ENCODE measurements around the gene GARRE1.
"Not testable (repeated sequence)": the region's sequence is repeated elsewhere in the genome, so short reads cannot be mapped to it uniquely, and the experiment has no call there.

Gene GARRE1

GRCh38 chr19:34254046-34254697 lies at the start of gene GARRE1:
TSS of gene GARRE1 (plus strand) at chr19:34254554. CDS start at chr19:34300474, 45,920 bp downstream.
- intact Hi-C loops (cut with micrococcal nuclease), result loop anchor here (5.0 kb wide), 1 partner anchor 83 kb away; no protein-coding TSS in a partner anchor
- Mint-ChIP-seq H3K9me3 (no peaks in the 10 kb centered on the region), H3K36me3 (ENCODE audit: low read depth) (no peaks in the 10 kb centered on the region), H3K27me3 (peaks cover 43% of the 10 kb centered on the region), H3K4me1 (ENCODE audit: low read depth) (peaks cover 9% of the 10 kb centered on the region), H3K27ac (peak within 1 kb of the TSS; percentile 85), H3K4me3 (peak within 1 kb of the TSS; percentile 87)

GRCh38 chr19:34205324-34205723 lies 49.0 kb upstream of the GARRE1 start:
- H3K36me3 Mint-ChIP-seq (ENCODE audit: low read depth), result peaks cover 94% of the 10 kb centered on the region
- intact Hi-C loops (cut with micrococcal nuclease); H3K4me3 Mint-ChIP-seq; H3K9me3 Mint-ChIP-seq; H3K4me1 Mint-ChIP-seq (ENCODE audit: low read depth); H3K27me3 Mint-ChIP-seq; H3K27ac Mint-ChIP-seq: not testable (repeated sequence)

DNA sequence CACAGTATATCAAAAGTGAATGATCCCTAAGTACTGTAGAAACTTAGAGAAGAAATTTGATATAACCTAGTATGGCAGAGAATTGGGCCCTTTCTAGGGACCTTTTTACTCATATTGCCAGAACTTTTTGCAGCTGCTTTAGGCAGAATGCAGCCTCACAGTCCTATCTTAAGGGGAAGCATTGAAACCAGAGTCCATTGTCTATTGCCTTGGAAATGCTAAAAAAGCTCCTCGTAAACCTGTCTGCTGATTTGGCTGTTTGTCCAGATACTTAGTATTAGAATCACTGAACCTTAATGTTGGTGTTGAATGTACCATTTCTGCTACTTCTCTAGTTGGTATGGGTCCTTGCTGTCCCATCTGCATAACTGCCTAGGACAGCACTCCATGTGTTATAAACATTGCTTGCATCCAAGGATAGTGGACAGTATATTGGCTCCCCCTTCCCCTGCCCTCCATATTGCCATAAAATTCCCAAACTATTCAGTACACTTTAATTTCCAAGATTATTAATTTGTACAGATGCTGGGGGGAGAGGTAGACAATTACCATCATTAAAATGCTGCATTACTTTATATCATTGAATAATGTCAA lies 46.0 kb upstream of the GARRE1 start:
- Mint-ChIP-seq H3K4me3 (no peak overlapping the region), H3K36me3 (ENCODE audit: low read depth) (peaks cover 85% of the 10 kb centered on the region), H3K4me1 (ENCODE audit: low read depth) (no peaks in the 10 kb centered on the region), H3K9me3 (no peaks in the 10 kb centered on the region), H3K27ac (no peak overlapping the region), H3K27me3 (no peaks in the 10 kb centered on the region)
- intact Hi-C loops (cut with micrococcal nuclease), result no loop called here

DNA sequence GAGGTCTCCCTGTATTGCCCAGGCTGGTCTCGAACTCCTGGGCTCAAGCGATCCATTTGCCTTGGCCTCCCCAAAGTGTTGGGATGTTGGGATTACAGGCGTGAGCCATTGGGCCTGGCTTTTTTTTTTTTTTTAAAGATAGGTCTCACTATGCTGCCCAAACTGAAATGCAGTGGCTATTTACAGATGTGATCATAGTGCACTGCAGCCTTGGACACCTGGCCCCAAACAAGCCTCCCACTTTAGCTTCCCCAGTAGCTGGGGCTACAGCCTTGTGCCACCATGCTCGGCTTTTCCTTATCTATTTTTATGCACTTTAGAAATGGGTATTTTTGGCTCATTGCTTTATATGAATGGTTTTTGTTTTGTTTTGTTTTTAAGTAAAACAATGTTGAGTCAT lies 44.6 kb upstream of the GARRE1 start:
- no peaks in the 10 kb centered on the region for H3K4me1 Mint-ChIP-seq (ENCODE audit: low read depth)
- intact Hi-C loops (cut with micrococcal nuclease), result no loop called here
- H3K4me3 Mint-ChIP-seq, result no peak overlapping the region
- no peaks in the 10 kb centered on the region for H3K9me3 Mint-ChIP-seq
- H3K36me3 Mint-ChIP-seq (ENCODE audit: low read depth), result peaks cover 84% of the 10 kb centered on the region
- no peaks in the 10 kb centered on the region for H3K27me3 Mint-ChIP-seq
- H3K27ac Mint-ChIP-seq, result no peak overlapping the region

DNA sequence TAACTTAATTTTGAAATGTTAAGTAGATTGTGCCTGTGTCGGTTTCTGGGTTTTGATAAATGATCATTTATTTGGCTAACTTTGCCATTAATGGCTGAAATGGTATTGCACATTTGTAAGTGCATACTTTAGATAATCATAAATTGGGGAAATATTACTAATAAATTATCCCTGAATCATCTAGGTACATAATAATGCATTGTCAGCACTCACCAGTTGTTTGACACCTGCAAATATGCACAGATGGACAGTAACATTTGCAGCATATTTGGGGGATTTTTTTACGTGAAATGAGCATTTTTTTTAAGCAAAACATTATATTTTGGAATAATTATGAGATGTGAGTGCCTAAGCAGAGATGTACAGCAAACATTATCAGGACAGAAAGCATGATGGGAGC lies 41.1 kb upstream of the GARRE1 start:
- intact Hi-C loops (cut with micrococcal nuclease), result no loop called here
- Mint-ChIP-seq H3K9me3 (no peaks in the 10 kb centered on the region), H3K36me3 (ENCODE audit: low read depth) (peaks cover 79% of the 10 kb centered on the region), H3K27ac (no peak overlapping the region), H3K4me3 (no peak overlapping the region), H3K27me3 (no peaks in the 10 kb centered on the region), H3K4me1 (ENCODE audit: low read depth) (peaks cover 8% of the 10 kb centered on the region)

DNA sequence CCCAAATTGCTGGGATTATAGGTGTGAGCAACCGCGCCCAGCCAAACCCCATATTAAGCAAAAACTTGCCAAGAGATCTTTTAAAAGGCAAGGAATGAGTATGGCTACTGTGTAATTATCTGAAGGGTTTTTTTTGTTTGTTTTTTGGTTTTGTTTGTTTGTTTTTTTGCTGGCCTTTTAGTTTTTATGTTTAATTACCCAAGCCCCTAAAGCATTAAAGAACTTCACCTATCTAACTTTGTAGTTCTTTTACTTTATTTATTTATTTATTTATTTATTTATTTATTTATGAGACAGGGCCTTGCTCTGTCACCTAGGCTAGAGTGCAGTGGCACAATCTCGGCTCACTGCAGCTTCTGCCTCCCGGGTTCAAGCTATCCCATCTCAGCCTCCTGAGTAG lies 40.3 kb upstream of the GARRE1 start:
- Mint-ChIP-seq H3K4me1 (ENCODE audit: low read depth) (peaks cover 14% of the 10 kb centered on the region), H3K36me3 (ENCODE audit: low read depth) (peaks cover 79% of the 10 kb centered on the region), H3K4me3 (no peak overlapping the region), H3K9me3 (no peaks in the 10 kb centered on the region), H3K27ac (no peak overlapping the region), H3K27me3 (no peaks in the 10 kb centered on the region)
- intact Hi-C loops (cut with micrococcal nuclease), result no loop called here

- no peaks in the 10 kb centered on the region for H3K9me3 Mint-ChIP-seq
- H3K27ac Mint-ChIP-seq, result no peak overlapping the region
- no peaks in the 10 kb centered on the region for H3K27me3 Mint-ChIP-seq
- intact Hi-C loops (cut with micrococcal nuclease), result no loop called here
- H3K36me3 Mint-ChIP-seq (ENCODE audit: low read depth), result peaks cover 79% of the 10 kb centered on the region
- no peak overlapping the region for H3K4me3 Mint-ChIP-seq
- peaks cover 14% of the 10 kb centered on the region for H3K4me1 Mint-ChIP-seq (ENCODE audit: low read depth)
Observed at GRCh38 chr19:34215006-34215665, 39.2 kb upstream of the GARRE1 start.

DNA sequence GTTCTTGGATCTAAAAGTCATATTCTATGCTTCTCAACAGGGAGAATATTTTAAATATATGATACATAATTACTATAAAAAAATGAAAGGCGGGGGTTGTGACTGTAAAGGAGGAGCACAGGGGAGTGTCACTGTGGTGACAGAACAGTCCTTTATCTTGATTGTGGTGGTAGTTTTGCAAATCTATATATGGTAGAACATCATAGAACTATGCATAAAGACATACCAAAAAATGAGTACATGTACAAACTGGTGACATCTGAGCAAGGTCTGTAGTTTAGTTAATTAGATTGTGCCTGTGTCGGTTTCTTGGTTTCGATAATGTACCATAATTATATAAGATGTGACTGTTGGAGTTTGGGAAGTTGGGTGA lies 38.7 kb upstream of the GARRE1 start:
- H3K4me1 Mint-ChIP-seq (ENCODE audit: low read depth), result peaks cover 14% of the 10 kb centered on the region
- no peak overlapping the region for H3K27ac Mint-ChIP-seq
- no peak overlapping the region for H3K4me3 Mint-ChIP-seq
- no peaks in the 10 kb centered on the region for H3K9me3 Mint-ChIP-seq
- intact Hi-C loops (cut with micrococcal nuclease), result no loop called here
- no peaks in the 10 kb centered on the region for H3K27me3 Mint-ChIP-seq
- peaks cover 77% of the 10 kb centered on the region for H3K36me3 Mint-ChIP-seq (ENCODE audit: low read depth)

- H3K4me3 Mint-ChIP-seq; intact Hi-C loops (cut with micrococcal nuclease): not testable (repeated sequence)
- peaks cover 14% of the 10 kb centered on the region for H3K4me1 Mint-ChIP-seq (ENCODE audit: low read depth)
Observed at GRCh38 chr19:34216745-34217219, 37.6 kb upstream of the GARRE1 start.

DNA sequence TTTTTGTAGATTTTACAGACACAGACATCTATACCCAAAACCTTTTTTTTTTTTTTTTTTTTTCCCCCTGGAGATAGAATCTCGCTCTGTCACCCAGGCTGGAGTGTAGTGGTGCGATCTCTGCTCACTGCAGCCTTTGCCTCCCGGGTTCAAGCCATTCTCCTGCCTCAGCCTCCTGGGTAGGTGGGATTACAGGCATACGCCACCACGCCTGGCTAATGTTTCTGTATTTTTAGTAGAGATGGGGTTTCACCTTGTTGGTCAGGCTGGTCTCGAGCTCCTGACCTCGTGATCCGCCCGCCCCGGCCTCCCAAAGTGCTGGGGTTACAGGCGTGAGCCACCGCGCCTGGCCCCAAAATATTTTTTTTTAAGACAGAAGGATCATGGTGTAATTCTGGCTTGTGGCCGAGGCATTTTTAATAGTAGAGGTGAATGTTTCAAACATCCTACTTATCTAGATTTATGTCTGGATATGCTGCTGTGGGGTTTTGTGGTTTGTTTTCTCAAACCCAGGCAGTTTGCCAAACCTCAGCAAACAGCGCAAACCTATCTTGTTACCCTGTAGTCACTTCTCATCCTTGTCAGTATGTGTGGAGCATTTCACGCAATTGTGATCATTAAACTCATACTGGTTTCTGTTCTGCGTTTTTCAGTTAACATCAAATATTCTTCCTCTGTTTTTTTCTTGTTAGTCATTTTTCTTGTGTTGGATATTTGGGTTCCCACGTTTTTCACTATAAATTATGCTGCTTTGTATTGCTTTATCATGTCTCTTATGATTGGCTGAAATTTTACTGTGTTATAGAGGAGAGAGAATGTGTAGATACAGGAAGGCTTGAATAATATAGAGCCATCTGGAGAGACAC lies 36.2 kb upstream of the GARRE1 start:
- intact Hi-C loops (cut with micrococcal nuclease), result no loop called here
- Mint-ChIP-seq H3K9me3 (no peaks in the 10 kb centered on the region), H3K4me3 (no peak overlapping the region), H3K4me1 (ENCODE audit: low read depth) (peaks cover 14% of the 10 kb centered on the region), H3K27me3 (no peaks in the 10 kb centered on the region), H3K36me3 (ENCODE audit: low read depth) (peaks cover 88% of the 10 kb centered on the region), H3K27ac (peak overlapping the region; percentile 17)

More at GRCh38 chr19:34216745-34217219, 37.6 kb upstream of the GARRE1 start:
- H3K27ac Mint-ChIP-seq, H3K27me3 Mint-ChIP-seq, H3K9me3 Mint-ChIP-seq: not testable (repeated sequence)
- peaks cover 77% of the 10 kb centered on the region for H3K36me3 Mint-ChIP-seq (ENCODE audit: low read depth)

- peaks cover 89% of the 10 kb centered on the region for H3K36me3 Mint-ChIP-seq (ENCODE audit: low read depth)
- peaks cover 19% of the 10 kb centered on the region for H3K4me1 Mint-ChIP-seq (ENCODE audit: low read depth)
- intact Hi-C loops (cut with micrococcal nuclease), result no loop called here
- H3K27me3 Mint-ChIP-seq, result no peaks in the 10 kb centered on the region
- peak overlapping the region; percentile 17 for H3K27ac Mint-ChIP-seq
- no peak overlapping the region for H3K4me3 Mint-ChIP-seq
- no peaks in the 10 kb centered on the region for H3K9me3 Mint-ChIP-seq
Observed at GRCh38 chr19:34218818-34219164, 35.6 kb upstream of the GARRE1 start.

DNA sequence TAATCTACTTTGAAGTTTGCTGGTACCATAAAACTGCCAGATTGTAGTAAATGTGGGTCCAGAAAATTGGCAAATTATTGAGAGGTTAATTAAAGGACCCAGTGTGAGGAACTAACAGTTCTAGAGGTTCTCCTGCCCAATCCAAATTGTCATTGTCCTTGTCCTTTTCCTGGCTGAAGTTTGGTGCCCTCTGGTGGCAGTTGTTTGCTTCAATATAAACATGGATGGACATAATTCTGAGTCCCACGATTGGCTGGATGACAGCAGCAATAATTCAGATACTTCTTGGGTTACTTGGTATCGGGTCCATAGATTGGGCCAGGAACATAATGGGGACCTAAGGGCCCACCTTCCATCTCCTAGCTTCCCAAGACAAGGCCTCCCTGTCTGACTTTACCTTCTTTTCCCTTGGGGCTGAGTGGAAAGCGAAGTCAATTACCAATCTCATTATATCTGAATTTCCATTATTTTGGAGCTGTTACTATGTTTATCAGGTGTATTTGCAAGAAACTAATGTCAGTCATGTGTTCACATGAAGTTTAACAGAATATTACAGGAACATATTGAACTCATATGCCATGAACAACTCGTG lies 33.8 kb upstream of the GARRE1 start:
- intact Hi-C loops (cut with micrococcal nuclease), result loop anchor here (5.0 kb wide), 1 partner anchor 98 kb away; no protein-coding TSS in a partner anchor
- no peak overlapping the region for H3K4me3 Mint-ChIP-seq
- no peaks in the 10 kb centered on the region for H3K9me3 Mint-ChIP-seq
- peaks cover 90% of the 10 kb centered on the region for H3K36me3 Mint-ChIP-seq (ENCODE audit: low read depth)
- no peak overlapping the region for H3K27ac Mint-ChIP-seq
- no peaks in the 10 kb centered on the region for H3K27me3 Mint-ChIP-seq
- peaks cover 30% of the 10 kb centered on the region for H3K4me1 Mint-ChIP-seq (ENCODE audit: low read depth)

DNA sequence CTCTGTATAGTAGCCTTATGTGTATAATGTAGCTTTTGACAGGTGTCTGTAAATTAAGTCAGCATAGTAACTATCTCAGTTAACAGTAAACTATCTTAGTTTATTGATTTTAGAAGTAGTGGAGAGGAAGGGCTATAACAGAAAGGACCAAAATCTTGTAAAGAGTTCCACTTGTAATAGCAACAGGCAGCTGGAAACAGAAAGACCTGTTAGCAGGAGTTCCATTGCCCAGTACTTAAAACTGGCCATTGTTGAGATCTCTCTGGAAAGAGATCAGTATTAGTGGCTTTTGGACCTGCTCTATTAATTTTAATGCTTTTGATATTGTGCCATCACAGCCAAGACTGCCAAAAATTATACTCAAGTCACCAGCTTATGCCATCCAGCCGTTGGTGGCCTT lies 32.0 kb upstream of the GARRE1 start:
- Mint-ChIP-seq H3K27ac (no peak overlapping the region), H3K4me1 (ENCODE audit: low read depth) (peaks cover 38% of the 10 kb centered on the region), H3K36me3 (ENCODE audit: low read depth) (peaks cover 98% of the 10 kb centered on the region), H3K4me3 (no peak overlapping the region), H3K9me3 (no peaks in the 10 kb centered on the region), H3K27me3 (no peaks in the 10 kb centered on the region)
- intact Hi-C loops (cut with micrococcal nuclease), result loop anchor here (5.0 kb wide), 1 partner anchor 100 kb away; no protein-coding TSS in a partner anchor

All from dendritic cell treated with granulocyte-macrophage colony-stimulating factor and Interleukin-4, amounts not matched to agents 40 ng/mL and 50 ng/mL, for 4 days (primary cell).